Measurements from ENCODE around the gene AOX1.

The AOX1 gene

GRCh38 chr2:200661477-200661876, 75.7 kb downstream of the AOX1 start:
- Histone ChIP-seq H3K36me3 (ENCODE audit: control insufficient read depth, low read length) (no peaks in the 10 kb centered on the region), H3K27me3 (ENCODE audit: control insufficient read depth, low read length) (no peaks in the 10 kb centered on the region), H3K4me1 (ENCODE audit: control insufficient read depth, low read length) (no peaks in the 10 kb centered on the region), H3K4me2 (ENCODE audit: low read length) (no peak overlapping the region), H3K4me3 (ENCODE audit: low read length) (no peak overlapping the region), H3F3A (ENCODE audit: control insufficient read depth, insufficient read depth) (no peaks in the 10 kb centered on the region), H3K27ac (ENCODE audit: low read depth, low read length) (no peak overlapping the region), H3K9me2 (replicated peaks; ENCODE audit: control insufficient read depth, low read length) (no peaks in the 10 kb centered on the region), H3K9me3 (ENCODE audit: control insufficient read depth, insufficient read depth, low read length) (no peaks in the 10 kb centered on the region), H4K20me1 (ENCODE audit: control insufficient read depth, insufficient read depth, low read depth, low read length) (no peaks in the 10 kb centered on the region), H3K79me2 (ENCODE audit: control insufficient read depth, low read length) (no peaks in the 10 kb centered on the region)
- TF ChIP-seq EZH2phosphoT487 (IDR thresholded peaks at IDR 0.05; ENCODE audit: borderline replicate concordance, low read length) (no peak), CTCF (IDR thresholded peaks at IDR 0.05; ENCODE audit: low read depth, low read length, poor library complexity, severe bottlenecking) (no peak)

GRCh38 chr2:200662727-200663126, 76.9 kb downstream of the AOX1 start:
- Histone ChIP-seq H3K4me3 (ENCODE audit: low read length) (no peak overlapping the region), H3F3A (ENCODE audit: control insufficient read depth, insufficient read depth) (no peaks in the 10 kb centered on the region), H3K4me2 (ENCODE audit: low read length) (no peak overlapping the region), H4K20me1 (ENCODE audit: control insufficient read depth, insufficient read depth, low read depth, low read length) (no peaks in the 10 kb centered on the region), H3K27me3 (ENCODE audit: control insufficient read depth, low read length) (no peaks in the 10 kb centered on the region), H3K36me3 (ENCODE audit: control insufficient read depth, low read length) (no peaks in the 10 kb centered on the region), H3K27ac (ENCODE audit: low read depth, low read length) (no peak overlapping the region), H3K4me1 (ENCODE audit: control insufficient read depth, low read length) (no peaks in the 10 kb centered on the region), H3K9me2 (replicated peaks; ENCODE audit: control insufficient read depth, low read length) (no peaks in the 10 kb centered on the region), H3K79me2 (ENCODE audit: control insufficient read depth, low read length) (no peaks in the 10 kb centered on the region), H3K9me3 (ENCODE audit: control insufficient read depth, insufficient read depth, low read length) (no peaks in the 10 kb centered on the region)
- TF ChIP-seq CTCF (IDR thresholded peaks at IDR 0.05; ENCODE audit: low read depth, low read length, poor library complexity, severe bottlenecking), result no peak
- no peak for TF ChIP-seq EZH2phosphoT487 (IDR thresholded peaks at IDR 0.05; ENCODE audit: borderline replicate concordance, low read length)

GRCh38 chr2:200664770-200665494, 79.1 kb downstream of the AOX1 start:
- H3K27ac ChIP-seq (ENCODE audit: low read depth, low read length), result no peak overlapping the region
- H3K36me3 ChIP-seq (ENCODE audit: control insufficient read depth, low read length), result no peaks in the 10 kb centered on the region
- TF ChIP-seq CTCF (IDR thresholded peaks at IDR 0.05; ENCODE audit: low read depth, low read length, poor library complexity, severe bottlenecking) (no peak), EZH2phosphoT487 (IDR thresholded peaks at IDR 0.05; ENCODE audit: borderline replicate concordance, low read length) (no peak)
- H3K4me1 ChIP-seq (ENCODE audit: control insufficient read depth, low read length), result no peaks in the 10 kb centered on the region
- no peak overlapping the region for H3K4me3 ChIP-seq (ENCODE audit: low read length)
- H3K27me3 ChIP-seq (ENCODE audit: control insufficient read depth, low read length), result no peaks in the 10 kb centered on the region
- no peaks in the 10 kb centered on the region for H3K79me2 ChIP-seq (ENCODE audit: control insufficient read depth, low read length)
- H4K20me1 ChIP-seq (ENCODE audit: control insufficient read depth, insufficient read depth, low read depth, low read length), result no peaks in the 10 kb centered on the region
- no peaks in the 10 kb centered on the region for H3K9me2 ChIP-seq (replicated peaks; ENCODE audit: control insufficient read depth, low read length)
- no peak overlapping the region for H3K4me2 ChIP-seq (ENCODE audit: low read length)
- no peaks in the 10 kb centered on the region for H3F3A ChIP-seq (ENCODE audit: control insufficient read depth, insufficient read depth)
- no peaks in the 10 kb centered on the region for H3K9me3 ChIP-seq (ENCODE audit: control insufficient read depth, insufficient read depth, low read length)
